HL-60 (cell line): Measurements from ENCODE around the gene PALLD.

Source experiments
- DNase-seq, 2 experiments: peaks; one replicate each; pipeline ENCODE4 v3.0.0-alpha.2; 2010 to 2020; ENCODE audit warnings: low read depth in 1 of 2, low spot score in 1 of 2
- H3K27ac ChIP-seq: fragments of 250-450 bp; sonication (Bioruptor Pico); replicated peaks from 2 replicates; pipeline ENCODE4 v1.5.1; 2020; ENCODE audit warnings: mild to moderate bottlenecking, moderate library complexity
- H3K27me3 ChIP-seq: fragments of 250-450 bp; sonication (Bioruptor Pico); 2 replicates; pipeline ENCODE4 v1.5.1; 2021; ENCODE audit warnings: mild to moderate bottlenecking, moderate library complexity; ENCODE audit not compliant: insufficient read depth, poor library complexity, severe bottlenecking
- H3K4me3 ChIP-seq: replicated peaks from 2 replicates; pipeline ENCODE4 v1.5.1; 2011; ENCODE audit warnings: mild to moderate bottlenecking, control low read depth, low read length; ENCODE audit not compliant: insufficient read depth
- CTCF ChIP-seq: IDR thresholded peaks from one replicate; pipeline ENCODE4 v1.5.1; 2011; ENCODE audit warnings: low read length, control low read depth, inconsistent platforms; ENCODE audit not compliant: insufficient read depth
- GABPA ChIP-seq: IDR thresholded peaks from 2 replicates; pipeline ENCODE4 v1.6.1; 2012; ENCODE audit warnings: low read depth
- POLR2AphosphoS5 ChIP-seq: IDR thresholded peaks from 2 replicates; pipeline ENCODE4 v1.6.1; 2012; ENCODE audit warnings: low read depth
- REST ChIP-seq: IDR thresholded peaks from 2 replicates; pipeline ENCODE4 v1.6.1; 2012; ENCODE audit warnings: low read depth; ENCODE audit not compliant: insufficient replicate concordance
- SPI1 ChIP-seq: IDR thresholded peaks from 2 replicates; pipeline ENCODE4 v1.6.1; 2012; ENCODE audit warnings: low read depth, mild to moderate bottlenecking, borderline replicate concordance

The PALLD gene

GRCh38 chr4:168604496-168605373 lies 107.9 kb downstream of the PALLD start:
- no peak overlapping the region for H3K4me3 ChIP-seq
- TF ChIP-seq GABPA: no peak
- DNase-seq: no peak
- H3K27ac ChIP-seq: no peak overlapping the region
- peaks cover 2% of the 10 kb centered on the region for H3K27me3 ChIP-seq

- TF ChIP-seq CTCF (no peak), POLR2AphosphoS5 (no peak), REST (no peak), GABPA (no peak), SPI1 (no peak)
- Histone ChIP-seq H3K4me3 (no peak overlapping the region), H3K27ac (no peak overlapping the region), H3K27me3 (peaks cover 2% of the 10 kb centered on the region)
- no peak for DNase-seq
Observed at GRCh38 chr4:168605411-168605810, 108.6 kb downstream of the PALLD start.

GRCh38 chr4:168607215-168607614 lies 110.4 kb downstream of the PALLD start:
- no peak overlapping the region for H3K27ac ChIP-seq

More at GRCh38 chr4:168607215-168607614, 110.4 kb downstream of the PALLD start:
- TF ChIP-seq GABPA (no peak), POLR2AphosphoS5 (no peak), REST (no peak), SPI1 (no peak), CTCF (no peak)
- no peak for DNase-seq
- Histone ChIP-seq H3K27me3 (peaks cover 2% of the 10 kb centered on the region), H3K4me3 (no peak overlapping the region)
